ENCODE results near the gene PSMC4. TPM values are rescaled to one million over a fixed set of nuclear protein-coding genes. Genes with fewer than 3 reads are reported as not detected.

PSMC4 gene
- 32.3 TPM for total RNA-seq (ENCODE audit: insufficient read depth, low replicate concordance)

GRCh38 chr19:39970675-39971379 is at the start of gene PSMC4:
Gene PSMC4 (plus strand): TSS chr19:39971165. CDS start chr19:39971203, 38 bp downstream.
- peak; percentile 99 for DNase-seq (ENCODE audit: low spot score)

- no peak for DNase-seq (ENCODE audit: low spot score)
These were observed 47.1 kb upstream of the PSMC4 start for GRCh38 chr19:39923862-39924261.

- DNase-seq (ENCODE audit: low spot score), result no peak
These were observed 46.6 kb upstream of the PSMC4 start for GRCh38 chr19:39924389-39924788.

GRCh38 chr19:39924952-39925351 is 46.0 kb upstream of the PSMC4 start:
- DNase-seq (ENCODE audit: low spot score), result no peak

- DNase-seq (ENCODE audit: low spot score), result no peak
These were observed 44.7 kb upstream of the PSMC4 start for GRCh38 chr19:39926170-39926760.

- no peak for DNase-seq (ENCODE audit: low spot score)
These were observed 43.9 kb upstream of the PSMC4 start for GRCh38 chr19:39927076-39927475.

GRCh38 chr19:39927524-39928356 is 43.2 kb upstream of the PSMC4 start:
- no peak for DNase-seq (ENCODE audit: low spot score)

GRCh38 chr19:39928357-39928725 is 42.6 kb upstream of the PSMC4 start:
- no peak for DNase-seq (ENCODE audit: low spot score)

GRCh38 chr19:39929750-39930149 is 41.2 kb upstream of the PSMC4 start:
- no peak for DNase-seq (ENCODE audit: low spot score)

GRCh38 chr19:39934584-39935363 is 36.2 kb upstream of the PSMC4 start, which contains the start of gene FCGBP:
Gene FCGBP (minus strand): TSS chr19:39934634.
- no peak for DNase-seq (ENCODE audit: low spot score)

GRCh38 chr19:39935364-39935661 is 35.7 kb upstream of the PSMC4 start:
- DNase-seq (ENCODE audit: low spot score), result no peak

- no peak for DNase-seq (ENCODE audit: low spot score)
These were observed 34.9 kb upstream of the PSMC4 start for GRCh38 chr19:39936020-39936419.

GRCh38 chr19:39936622-39937021 is 34.3 kb upstream of the PSMC4 start:
- DNase-seq (ENCODE audit: low spot score), result no peak

GRCh38 chr19:39937094-39937720 is 33.8 kb upstream of the PSMC4 start:
- DNase-seq (ENCODE audit: low spot score), result no peak

- DNase-seq (ENCODE audit: low spot score), result no peak
These were observed 33.2 kb upstream of the PSMC4 start for GRCh38 chr19:39937787-39938186.

- DNase-seq (ENCODE audit: low spot score), result peak; percentile 10
These were observed 31.4 kb upstream of the PSMC4 start for GRCh38 chr19:39939556-39939955.

- no peak for DNase-seq (ENCODE audit: low spot score)
These were observed 30.6 kb upstream of the PSMC4 start for GRCh38 chr19:39940221-39940833.

GRCh38 chr19:39941151-39941550 is 29.8 kb upstream of the PSMC4 start:
- DNase-seq (ENCODE audit: low spot score), result no peak

- DNase-seq (ENCODE audit: low spot score), result peak; percentile 42
These were observed 29.2 kb upstream of the PSMC4 start for GRCh38 chr19:39941615-39942365.

GRCh38 chr19:39942366-39942730 is 28.6 kb upstream of the PSMC4 start:
- DNase-seq (ENCODE audit: low spot score), result no peak
